ENCODE data around the gene KDM2B. TPM values are rescaled to one million over a fixed set of nuclear protein-coding genes. Genes with fewer than 3 reads are reported as not detected.

Gene KDM2B
- total RNA-seq, 3 donors from 2014 or later, result 12.3 to 26.8 (median 16.7) TPM

DNA sequence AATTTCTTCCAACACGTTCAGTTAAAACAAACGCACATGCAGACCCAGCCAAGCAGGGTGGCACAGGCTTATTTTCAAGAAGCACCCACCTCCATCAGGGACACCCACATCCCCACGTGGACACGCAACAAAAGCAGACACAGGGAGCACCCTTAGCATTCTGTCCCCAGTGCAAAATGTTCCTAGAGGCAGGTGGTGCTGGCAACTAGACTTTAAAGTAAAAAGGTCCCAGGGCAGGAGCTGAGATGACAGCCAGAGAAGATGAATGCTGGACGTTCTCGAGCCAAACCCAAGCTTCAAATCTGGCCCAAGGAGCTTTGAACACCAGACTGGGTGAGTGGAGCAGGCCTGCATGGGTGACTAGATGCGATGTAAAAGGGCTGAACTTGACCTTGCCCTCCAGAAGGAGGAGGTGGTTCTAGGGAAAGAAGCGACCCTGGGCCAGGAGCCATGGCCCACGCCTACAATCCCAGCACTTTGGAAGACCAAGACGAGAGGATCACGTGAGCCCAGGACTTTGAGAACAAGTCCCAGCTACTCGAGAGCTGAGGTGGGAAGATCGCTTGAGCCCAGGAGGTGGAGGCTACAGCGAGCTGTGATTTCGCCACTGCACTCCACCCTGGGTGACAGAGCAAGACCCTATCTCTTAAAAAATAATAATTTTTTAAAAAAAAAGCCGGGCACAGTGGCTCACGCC lies 47.3 kb downstream of the KDM2B start:
- DNase-seq (ENCODE audit: low spot score in 2 of 2), result no peak
- peaks cover 0 to 3% of the 10 kb centered on the region in 2 donors for H3K4me1 ChIP-seq
- no peak for TF ChIP-seq POLR2AphosphoS5 (IDR thresholded peaks at IDR 0.05)
- TF ChIP-seq, protein P1, sequence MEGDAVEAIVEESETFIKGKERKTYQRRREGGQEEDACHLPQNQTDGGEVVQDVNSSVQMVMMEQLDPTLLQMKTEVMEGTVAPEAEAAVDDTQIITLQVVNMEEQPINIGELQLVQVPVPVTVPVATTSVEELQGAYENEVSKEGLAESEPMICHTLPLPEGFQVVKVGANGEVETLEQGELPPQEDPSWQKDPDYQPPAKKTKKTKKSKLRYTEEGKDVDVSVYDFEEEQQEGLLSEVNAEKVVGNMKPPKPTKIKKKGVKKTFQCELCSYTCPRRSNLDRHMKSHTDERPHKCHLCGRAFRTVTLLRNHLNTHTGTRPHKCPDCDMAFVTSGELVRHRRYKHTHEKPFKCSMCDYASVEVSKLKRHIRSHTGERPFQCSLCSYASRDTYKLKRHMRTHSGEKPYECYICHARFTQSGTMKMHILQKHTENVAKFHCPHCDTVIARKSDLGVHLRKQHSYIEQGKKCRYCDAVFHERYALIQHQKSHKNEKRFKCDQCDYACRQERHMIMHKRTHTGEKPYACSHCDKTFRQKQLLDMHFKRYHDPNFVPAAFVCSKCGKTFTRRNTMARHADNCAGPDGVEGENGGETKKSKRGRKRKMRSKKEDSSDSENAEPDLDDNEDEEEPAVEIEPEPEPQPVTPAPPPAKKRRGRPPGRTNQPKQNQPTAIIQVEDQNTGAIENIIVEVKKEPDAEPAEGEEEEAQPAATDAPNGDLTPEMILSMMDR (IDR thresholded peaks at IDR 0.05), result no peak
- no peak for TF ChIP-seq POLR2A (IDR thresholded peaks at IDR 0.05)
- H3K9me3 ChIP-seq, result no peaks in the 10 kb centered on the region
- peak overlapping the region; percentile 29 to 85 for H3K27ac ChIP-seq
- H3K36me3 ChIP-seq, result no peaks in the 10 kb centered on the region
- H3K4me3 ChIP-seq, result no peak overlapping the region
- intact Hi-C loops (cut with DNase I; ENCODE audit: low total_unique reads), result no loop called here
- H3K27me3 ChIP-seq, result no peaks in the 10 kb centered on the region

DNA sequence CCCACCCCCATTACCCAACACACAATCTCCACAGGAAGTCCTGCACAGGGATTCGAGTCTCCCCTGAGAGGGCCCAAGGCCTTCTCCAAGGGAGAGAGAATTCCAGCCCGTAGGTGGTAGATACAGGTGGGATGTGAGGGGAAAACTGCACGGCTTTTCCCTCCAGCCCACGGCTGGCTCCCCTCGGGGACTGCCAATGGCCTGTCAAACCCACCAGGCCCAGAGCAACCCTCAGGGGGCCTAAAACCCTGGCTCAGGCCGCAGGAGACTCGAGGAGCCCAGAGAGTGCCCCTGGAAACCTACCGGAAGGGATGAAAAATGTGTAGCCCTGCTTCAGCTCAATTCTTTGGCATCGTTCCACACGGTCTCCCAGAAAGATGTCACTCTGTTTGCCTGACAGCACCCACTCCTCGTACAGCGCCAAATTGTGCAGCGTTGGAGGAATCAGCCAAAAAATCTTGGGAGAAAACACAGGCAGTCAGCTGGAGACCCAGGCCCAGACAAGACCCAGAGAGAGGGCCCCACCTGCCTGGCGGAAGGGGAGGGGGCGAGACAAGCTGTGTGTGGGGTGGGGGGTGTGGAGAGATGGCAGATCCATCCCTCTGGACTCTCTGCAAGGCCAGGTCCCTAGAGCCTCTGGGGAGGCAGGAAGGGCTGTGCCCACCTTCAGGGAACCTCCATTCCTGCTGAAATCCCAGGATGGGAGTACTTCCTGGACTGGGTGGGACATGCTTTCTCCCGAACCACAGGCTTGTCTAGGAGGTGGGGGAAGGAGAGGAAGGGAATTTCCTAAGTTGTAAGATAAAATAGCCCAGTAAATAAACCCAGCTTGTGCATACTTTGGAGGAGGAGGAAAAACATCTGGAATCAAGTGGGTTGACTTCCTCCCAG lies 48.1 kb downstream of the KDM2B start:
- H3K9me3 ChIP-seq, result no peaks in the 10 kb centered on the region
- peak overlapping the region; percentile 29 to 85 for H3K27ac ChIP-seq
- TF ChIP-seq POLR2AphosphoS5 (IDR thresholded peaks at IDR 0.05) (no peak), POLR2A (IDR thresholded peaks at IDR 0.05) (no peak)
- TF ChIP-seq, protein P1 (IDR thresholded peaks at IDR 0.05), result no peak
- H3K36me3 ChIP-seq, result no peaks in the 10 kb centered on the region
- intact Hi-C loops (cut with DNase I; ENCODE audit: low total_unique reads), result no loop called here
- DNase-seq (ENCODE audit: low spot score in 2 of 2), result no peak
- no peak overlapping the region for H3K4me3 ChIP-seq
- H3K4me1 ChIP-seq, result peaks cover 0 to 3% of the 10 kb centered on the region in 2 donors
- H3K27me3 ChIP-seq, result no peaks in the 10 kb centered on the region

DNA sequence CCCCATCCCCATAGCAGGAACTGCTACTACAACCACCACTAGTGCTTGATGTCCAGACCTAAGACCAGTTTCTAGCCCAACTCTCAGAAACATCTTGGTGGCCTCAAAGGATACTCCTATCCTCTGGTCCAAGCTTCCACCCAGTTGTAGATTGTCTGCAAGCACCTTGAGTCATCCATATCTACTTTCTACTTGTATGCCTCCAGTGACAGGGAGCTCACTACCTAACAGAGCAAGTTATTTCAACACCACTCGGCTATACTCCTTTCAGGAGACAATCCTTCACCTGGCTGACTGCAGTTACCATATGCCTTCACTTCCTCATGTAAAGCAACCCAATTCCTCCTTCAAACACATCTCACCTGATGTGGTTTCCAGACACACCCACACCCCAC lies 49.5 kb downstream of the KDM2B start:
- H3K9me3 ChIP-seq, result no peaks in the 10 kb centered on the region
- intact Hi-C loops (cut with DNase I; ENCODE audit: low total_unique reads), result no loop called here
- no peak overlapping the region for H3K4me3 ChIP-seq
- H3K36me3 ChIP-seq, result no peaks in the 10 kb centered on the region
- H3K27ac ChIP-seq, result peak overlapping the region; percentile 21 to 85
- peaks cover 0 to 3% of the 10 kb centered on the region in 2 donors for H3K4me1 ChIP-seq
- H3K27me3 ChIP-seq, result no peaks in the 10 kb centered on the region
- DNase-seq (ENCODE audit: low spot score in 2 of 2), result no peak
- TF ChIP-seq, protein P1 (IDR thresholded peaks at IDR 0.05), result no peak
- TF ChIP-seq POLR2AphosphoS5 (IDR thresholded peaks at IDR 0.05), result no peak
- no peak for TF ChIP-seq POLR2A (IDR thresholded peaks at IDR 0.05)

DNA sequence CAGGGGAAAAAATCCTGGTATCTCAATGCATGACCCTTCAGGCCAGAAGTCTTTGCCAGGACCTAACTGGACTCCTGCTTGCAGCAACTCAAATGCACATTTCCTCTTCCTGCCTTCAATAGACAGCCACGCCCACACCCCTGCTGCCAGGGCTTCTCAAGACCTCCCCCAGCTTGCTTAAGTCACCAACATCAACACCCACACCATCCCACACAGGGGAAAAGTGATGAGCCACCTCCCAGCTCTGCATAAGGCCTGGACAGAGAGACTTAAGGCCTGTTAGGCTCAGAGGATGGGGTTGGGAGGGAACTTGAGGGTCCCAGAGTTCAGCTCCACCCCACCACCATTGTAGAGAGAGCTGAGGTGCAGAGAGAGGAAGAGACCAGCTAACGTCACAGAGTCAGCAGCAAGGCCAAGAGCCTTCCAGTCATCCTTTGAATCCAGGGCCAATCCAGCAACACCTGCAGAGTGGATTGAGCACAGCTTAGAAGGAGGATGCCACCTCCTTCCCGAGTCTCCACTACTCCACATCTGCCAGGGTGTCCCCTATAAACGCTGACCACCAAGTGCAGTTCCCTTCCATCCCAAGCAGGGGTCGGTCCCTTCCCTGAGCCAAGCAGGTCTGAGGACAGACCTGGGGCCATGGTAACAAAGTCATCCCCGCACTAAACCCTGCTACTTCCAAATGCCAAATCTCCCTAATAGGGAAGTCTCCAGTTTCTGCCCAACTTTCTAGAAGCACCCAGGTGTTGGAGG lies 50.0 kb downstream of the KDM2B start:
- peaks cover 0 to 2% of the 10 kb centered on the region in 2 donors for H3K4me1 ChIP-seq
- no peaks in the 10 kb centered on the region for H3K36me3 ChIP-seq
- H3K4me3 ChIP-seq, result no peak overlapping the region
- no peaks in the 10 kb centered on the region for H3K27me3 ChIP-seq
- peak overlapping the region; percentile 21 to 25 for H3K27ac ChIP-seq
- no peaks in the 10 kb centered on the region for H3K9me3 ChIP-seq
- intact Hi-C loops (cut with DNase I; ENCODE audit: low total_unique reads), result no loop called here
- DNase-seq (ENCODE audit: low spot score in 2 of 2), result peak in 1 of 2 donors; percentile 33
- TF ChIP-seq POLR2AphosphoS5 (IDR thresholded peaks at IDR 0.05) (no peak), POLR2A (IDR thresholded peaks at IDR 0.05) (no peak)
- TF ChIP-seq, protein P1 (IDR thresholded peaks at IDR 0.05), result no peak

All from breast epithelium (tissue), 4 donors.